ENCODE measurements around the gene HSD11B1.

Gene HSD11B1

DNA sequence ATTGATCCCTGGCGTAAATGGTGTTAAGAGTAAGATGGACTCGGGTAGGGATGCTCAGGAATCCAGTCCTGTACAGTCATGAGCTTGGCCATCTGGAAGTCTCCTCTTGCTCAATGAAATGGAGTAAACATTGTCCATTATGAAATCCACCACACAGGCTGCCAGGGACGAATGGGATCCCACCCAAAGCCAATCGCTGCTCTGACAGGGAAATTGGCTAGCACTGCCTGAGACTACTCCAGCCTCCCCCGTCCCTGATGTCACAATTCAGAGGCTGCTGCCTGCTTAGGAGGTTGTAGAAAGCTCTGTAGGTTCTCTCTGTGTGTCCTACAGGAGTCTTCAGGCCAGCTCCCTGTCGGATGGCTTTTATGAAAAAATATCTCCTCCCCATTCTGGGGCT is at the start of gene HSD11B1:
Gene HSD11B1, plus strand, starts transcription at position 263 of the 400 bp plus-strand sequence. Its CDS starts 97 bp downstream, at position 360.
- Histone ChIP-seq H3K9ac (ENCODE audit: low read length) (no peak within 1 kb of the TSS), H3K27ac (ENCODE audit: low read depth, low read length) (no peak within 1 kb of the TSS), H3K4me2 (ENCODE audit: low read depth, low read length, poor library complexity, severe bottlenecking) (no peak within 1 kb of the TSS)

DNA sequence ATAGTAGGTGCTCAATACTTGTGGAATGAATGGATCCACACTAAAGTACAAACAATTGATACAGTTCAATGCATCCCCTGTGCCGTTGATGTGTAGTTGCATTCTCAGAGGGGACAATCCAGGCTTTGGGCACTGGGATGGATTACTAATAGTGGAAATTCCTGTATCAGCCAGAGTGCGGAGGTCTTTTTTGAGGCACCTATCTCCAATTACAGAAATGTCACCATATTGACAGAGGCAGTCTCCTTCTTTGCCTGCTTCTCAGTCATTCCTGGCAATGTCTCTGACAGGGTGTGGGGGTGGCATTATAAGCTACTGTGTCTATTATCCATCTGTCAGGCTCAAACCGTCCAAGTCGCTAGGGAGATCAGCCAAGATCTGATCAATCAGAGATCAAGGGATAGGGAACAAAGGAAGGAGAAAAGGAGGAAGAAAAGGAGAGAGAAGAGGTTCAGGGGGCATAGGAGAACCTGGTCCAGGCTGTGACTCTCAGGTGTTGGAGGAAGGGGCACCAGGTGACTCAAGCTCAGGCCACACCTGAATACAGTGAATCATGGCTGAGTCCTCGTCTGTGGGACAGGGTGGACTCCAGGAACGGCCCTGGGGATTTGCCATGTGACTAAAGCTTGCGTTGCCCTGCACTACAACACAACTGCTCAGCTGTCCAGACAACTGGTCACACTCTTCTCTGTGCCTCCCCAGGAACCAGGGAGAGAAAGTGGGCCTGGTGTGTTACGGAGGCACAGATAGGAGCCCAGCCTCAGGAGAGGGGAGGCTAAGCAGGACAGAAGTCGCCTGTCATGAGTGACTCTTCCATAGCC is 49.0 kb upstream of the HSD11B1 start:
- no peak for TF ChIP-seq EZH2phosphoT487 (conservative IDR thresholded peaks at IDR 0.05; ENCODE audit: low read length)
- TF ChIP-seq, protein P1, sequence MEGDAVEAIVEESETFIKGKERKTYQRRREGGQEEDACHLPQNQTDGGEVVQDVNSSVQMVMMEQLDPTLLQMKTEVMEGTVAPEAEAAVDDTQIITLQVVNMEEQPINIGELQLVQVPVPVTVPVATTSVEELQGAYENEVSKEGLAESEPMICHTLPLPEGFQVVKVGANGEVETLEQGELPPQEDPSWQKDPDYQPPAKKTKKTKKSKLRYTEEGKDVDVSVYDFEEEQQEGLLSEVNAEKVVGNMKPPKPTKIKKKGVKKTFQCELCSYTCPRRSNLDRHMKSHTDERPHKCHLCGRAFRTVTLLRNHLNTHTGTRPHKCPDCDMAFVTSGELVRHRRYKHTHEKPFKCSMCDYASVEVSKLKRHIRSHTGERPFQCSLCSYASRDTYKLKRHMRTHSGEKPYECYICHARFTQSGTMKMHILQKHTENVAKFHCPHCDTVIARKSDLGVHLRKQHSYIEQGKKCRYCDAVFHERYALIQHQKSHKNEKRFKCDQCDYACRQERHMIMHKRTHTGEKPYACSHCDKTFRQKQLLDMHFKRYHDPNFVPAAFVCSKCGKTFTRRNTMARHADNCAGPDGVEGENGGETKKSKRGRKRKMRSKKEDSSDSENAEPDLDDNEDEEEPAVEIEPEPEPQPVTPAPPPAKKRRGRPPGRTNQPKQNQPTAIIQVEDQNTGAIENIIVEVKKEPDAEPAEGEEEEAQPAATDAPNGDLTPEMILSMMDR (IDR thresholded peaks at IDR 0.05; ENCODE audit: insufficient read depth, low read length, poor library complexity, severe bottlenecking): no peak
- no peak overlapping the region for H3K9ac ChIP-seq (ENCODE audit: low read length)
- H3K9me2 ChIP-seq (replicated peaks; ENCODE audit: insufficient read depth, low read length): no peaks in the 10 kb centered on the region
- H4K20me1 ChIP-seq (ENCODE audit: low read depth, low read length): no peaks in the 10 kb centered on the region
- H3K9me3 ChIP-seq (ENCODE audit: insufficient read depth, low read length): no peaks in the 10 kb centered on the region
- no peaks in the 10 kb centered on the region for H3F3A ChIP-seq (ENCODE audit: insufficient read depth)
- H3K4me3 ChIP-seq (ENCODE audit: insufficient read depth, low read length, poor library complexity, severe bottlenecking): no peak overlapping the region
- no peaks in the 10 kb centered on the region for H3K27me3 ChIP-seq (ENCODE audit: low read length)
- no peak overlapping the region for H3K27ac ChIP-seq (ENCODE audit: low read depth, low read length)
- H3K79me2 ChIP-seq (ENCODE audit: insufficient read depth, low read length): no peaks in the 10 kb centered on the region
- H3K36me3 ChIP-seq (ENCODE audit: low read length): no peaks in the 10 kb centered on the region
- no peak overlapping the region for H3K4me2 ChIP-seq (ENCODE audit: low read depth, low read length, poor library complexity, severe bottlenecking)
- no peak overlapping the region for H2AFZ ChIP-seq (ENCODE audit: low read depth, low read length, severe bottlenecking)

More for the DNA sequence above, at the start of gene HSD11B1:
- Histone ChIP-seq H3K79me2 (ENCODE audit: insufficient read depth, low read length) (no peaks in the 10 kb centered on the region), H2AFZ (ENCODE audit: low read depth, low read length, severe bottlenecking) (no peak within 1 kb of the TSS), H3K9me2 (replicated peaks; ENCODE audit: insufficient read depth, low read length) (no peaks in the 10 kb centered on the region), H3K9me3 (ENCODE audit: insufficient read depth, low read length) (no peaks in the 10 kb centered on the region), H3K36me3 (ENCODE audit: low read length) (no peaks in the 10 kb centered on the region), H3F3A (ENCODE audit: insufficient read depth) (no peaks in the 10 kb centered on the region), H3K27me3 (ENCODE audit: low read length) (no peaks in the 10 kb centered on the region), H3K4me3 (ENCODE audit: insufficient read depth, low read length, poor library complexity, severe bottlenecking) (no peak within 1 kb of the TSS), H4K20me1 (ENCODE audit: low read depth, low read length) (no peaks in the 10 kb centered on the region)
- no peak for TF ChIP-seq EZH2phosphoT487 (conservative IDR thresholded peaks at IDR 0.05; ENCODE audit: low read length)
- TF ChIP-seq, protein P1 (IDR thresholded peaks at IDR 0.05; ENCODE audit: insufficient read depth, low read length, poor library complexity, severe bottlenecking): no peak

DNA sequence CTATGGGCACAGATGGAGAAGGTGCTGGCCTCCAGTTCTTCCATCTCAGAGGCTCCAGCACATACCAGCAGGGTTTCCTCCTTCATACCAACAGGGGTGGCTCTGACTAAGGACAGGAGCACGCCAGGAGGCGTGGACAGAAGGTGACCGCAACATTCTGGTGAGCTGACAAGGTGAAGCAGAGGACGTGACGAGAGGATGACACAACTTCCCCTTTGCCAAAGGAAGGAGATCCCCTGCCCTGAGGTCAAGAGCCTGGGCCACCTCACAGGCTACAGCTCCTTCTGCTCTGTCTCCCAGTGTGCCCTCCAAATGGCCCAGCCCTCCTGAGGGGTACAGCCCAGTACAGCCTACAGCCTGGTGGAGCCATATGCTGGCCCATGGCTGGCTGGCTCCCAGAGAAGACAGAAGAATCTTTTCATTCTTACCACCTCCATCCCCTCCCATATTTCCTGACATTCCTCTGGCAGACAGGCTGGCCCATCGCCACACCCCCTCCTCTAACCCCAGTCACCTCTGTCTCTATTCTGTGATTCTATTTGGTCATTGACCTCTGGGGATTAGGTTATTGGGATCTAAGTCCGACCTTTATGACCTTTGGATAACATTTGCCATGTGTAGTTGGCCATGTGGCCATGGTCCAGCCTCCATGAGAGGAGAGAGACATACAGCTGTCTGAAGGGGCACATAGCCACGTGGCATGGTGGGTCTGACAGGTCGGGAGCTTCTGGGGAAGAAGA is 47.3 kb upstream of the HSD11B1 start:
- H3K9ac ChIP-seq (ENCODE audit: low read length): no peak overlapping the region
- H3K27me3 ChIP-seq (ENCODE audit: low read length): no peaks in the 10 kb centered on the region
- H3K4me2 ChIP-seq (ENCODE audit: low read depth, low read length, poor library complexity, severe bottlenecking): no peak overlapping the region
- no peaks in the 10 kb centered on the region for H3K79me2 ChIP-seq (ENCODE audit: insufficient read depth, low read length)
- H4K20me1 ChIP-seq (ENCODE audit: low read depth, low read length): no peaks in the 10 kb centered on the region
- no peaks in the 10 kb centered on the region for H3K36me3 ChIP-seq (ENCODE audit: low read length)
- no peaks in the 10 kb centered on the region for H3K9me2 ChIP-seq (replicated peaks; ENCODE audit: insufficient read depth, low read length)
- no peaks in the 10 kb centered on the region for H3K9me3 ChIP-seq (ENCODE audit: insufficient read depth, low read length)
- no peaks in the 10 kb centered on the region for H3F3A ChIP-seq (ENCODE audit: insufficient read depth)
- H2AFZ ChIP-seq (ENCODE audit: low read depth, low read length, severe bottlenecking): no peak overlapping the region
- no peak overlapping the region for H3K27ac ChIP-seq (ENCODE audit: low read depth, low read length)
- H3K4me3 ChIP-seq (ENCODE audit: insufficient read depth, low read length, poor library complexity, severe bottlenecking): no peak overlapping the region
- TF ChIP-seq, protein P1 (IDR thresholded peaks at IDR 0.05; ENCODE audit: insufficient read depth, low read length, poor library complexity, severe bottlenecking): no peak
- no peak for TF ChIP-seq EZH2phosphoT487 (conservative IDR thresholded peaks at IDR 0.05; ENCODE audit: low read length)

Measured in SU-DHL-6 (cell line).